ENCODE results near the gene NETO2. TPM values are rescaled to one million over a fixed set of nuclear protein-coding genes. Genes with fewer than 3 reads are reported as not detected.

Gene NETO2
- total RNA-seq, 4 donors from 2014 or later, result 0.83 to 2.5 (median 1.4) TPM

GRCh38 chr16:47162670-47163420 lies 19.1 kb upstream of the NETO2 start:
- no peak for DNase-seq (ENCODE audit: extremely low spot score)
- no peaks in the 10 kb centered on the region for H3K9me3 ChIP-seq
- no peak for TF ChIP-seq CTCF (IDR thresholded peaks at IDR 0.05)
- no peak for TF ChIP-seq POLR2AphosphoS5 (IDR thresholded peaks at IDR 0.05)
- no peak for TF ChIP-seq EP300 (IDR thresholded peaks at IDR 0.05)
- TF ChIP-seq POLR2A (IDR thresholded peaks at IDR 0.05; ENCODE audit: low read depth), result no peak
- intact Hi-C loops (cut with DNase I), result no loop called here
- H3K36me3 ChIP-seq, result peaks cover 0 to 27% (median 11%) of the 10 kb centered on the region in 4 donors
- 96% methylated on average over 10 of the region's 10 CpGs for WGBS
- H3K4me1 ChIP-seq, result no peaks in the 10 kb centered on the region
- H3K4me3 ChIP-seq, result no peak overlapping the region
- no peaks in the 10 kb centered on the region for H3K27me3 ChIP-seq
- no peak overlapping the region for H3K27ac ChIP-seq (replicated peaks in 1 of 4)

DNA sequence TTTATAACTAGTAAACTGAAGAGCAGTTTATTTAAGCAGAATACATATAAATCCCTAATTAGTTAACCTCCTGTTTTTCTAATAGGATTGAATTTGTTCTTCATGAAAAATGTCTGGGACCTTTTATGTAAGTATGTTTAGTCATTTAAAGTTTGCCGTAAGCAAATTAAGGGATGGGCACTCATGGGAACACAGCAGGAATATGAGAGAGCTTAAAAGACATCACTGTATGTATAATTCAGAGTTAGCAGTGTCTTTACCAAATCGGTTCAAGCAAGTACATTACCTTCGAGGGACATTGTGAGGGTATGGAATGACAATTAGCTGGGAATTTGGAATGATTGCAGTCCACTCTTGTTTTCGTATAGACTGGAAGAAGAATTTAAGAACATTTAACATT lies 17.7 kb upstream of the NETO2 start:
- Histone ChIP-seq H3K4me1 (no peaks in the 10 kb centered on the region), H3K27ac (replicated peaks in 1 of 4) (no peak overlapping the region), H3K27me3 (no peaks in the 10 kb centered on the region), H3K36me3 (peaks cover 0 to 34% (median 20%) of the 10 kb centered on the region in 4 donors), H3K9me3 (no peaks in the 10 kb centered on the region), H3K4me3 (no peak overlapping the region)
- TF ChIP-seq CTCF (IDR thresholded peaks at IDR 0.05), result no peak
- no peak for TF ChIP-seq EP300 (IDR thresholded peaks at IDR 0.05)
- DNase-seq (ENCODE audit: extremely low spot score), result no peak
- intact Hi-C loops (cut with DNase I), result no loop called here
- WGBS, result 95% methylated on average over 4 of the region's 4 CpGs

DNA sequence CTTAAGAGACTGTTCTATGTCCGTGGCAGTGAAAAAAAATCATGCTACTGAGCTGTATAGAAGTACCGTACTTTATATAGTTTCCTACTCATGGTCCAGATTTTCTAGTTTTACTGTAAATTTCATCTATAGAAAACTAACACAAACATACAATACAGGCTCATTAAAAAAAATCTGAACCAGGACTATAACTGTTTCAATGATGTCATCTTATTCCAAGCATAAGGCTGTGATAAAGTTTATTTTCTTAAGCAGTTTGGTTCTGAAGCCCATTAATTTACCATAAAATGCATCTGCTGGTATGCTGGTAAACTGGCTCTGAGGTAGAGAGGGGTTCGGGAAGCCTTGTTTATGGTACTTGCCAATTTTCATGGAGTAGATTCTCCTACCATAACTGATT lies 16.7 kb upstream of the NETO2 start:
- intact Hi-C loops (cut with DNase I), result no loop called here
- WGBS, result 94% methylated on average over 3 of the region's 3 CpGs
- peaks cover 0 to 39% (median 24%) of the 10 kb centered on the region in 4 donors for H3K36me3 ChIP-seq
- no peaks in the 10 kb centered on the region for H3K27me3 ChIP-seq
- no peak overlapping the region for H3K27ac ChIP-seq (replicated peaks in 1 of 4)
- TF ChIP-seq EP300 (IDR thresholded peaks at IDR 0.05), result no peak
- TF ChIP-seq POLR2A (IDR thresholded peaks at IDR 0.05; ENCODE audit: low read depth), result no peak
- TF ChIP-seq POLR2AphosphoS5 (IDR thresholded peaks at IDR 0.05), result no peak
- no peak for TF ChIP-seq CTCF (IDR thresholded peaks at IDR 0.05)
- H3K4me3 ChIP-seq, result no peak overlapping the region
- no peaks in the 10 kb centered on the region for H3K9me3 ChIP-seq
- DNase-seq (ENCODE audit: extremely low spot score), result no peak
- no peaks in the 10 kb centered on the region for H3K4me1 ChIP-seq

GRCh38 chr16:47158992-47159391 lies 15.2 kb upstream of the NETO2 start:
- Histone ChIP-seq H3K27ac (replicated peaks in 1 of 4) (no peak overlapping the region), H3K27me3 (no peaks in the 10 kb centered on the region), H3K9me3 (no peaks in the 10 kb centered on the region), H3K4me3 (no peak overlapping the region), H3K4me1 (no peaks in the 10 kb centered on the region), H3K36me3 (peaks cover 0 to 45% (median 25%) of the 10 kb centered on the region in 4 donors)
- intact Hi-C loops (cut with DNase I), result no loop called here
- no peak for DNase-seq (ENCODE audit: extremely low spot score)
- TF ChIP-seq EP300 (IDR thresholded peaks at IDR 0.05), result no peak
- TF ChIP-seq CTCF (IDR thresholded peaks at IDR 0.05), result no peak
- no peak for TF ChIP-seq POLR2AphosphoS5 (IDR thresholded peaks at IDR 0.05)
- TF ChIP-seq POLR2A (IDR thresholded peaks at IDR 0.05; ENCODE audit: low read depth), result no peak

Data from esophagus muscularis mucosa (tissue), 4 donors.